ENCODE results near the gene MAGI1. TPM values are rescaled to one million over a fixed set of nuclear protein-coding genes. Genes with fewer than 3 reads are reported as not detected.

MAGI1 gene
- total RNA-seq, 5 donors from 2014 or later (not counting 1 experiment from before 2014, with no cell fraction given) = 0.23 to 0.63 (median 0.29) TPM

DNA sequence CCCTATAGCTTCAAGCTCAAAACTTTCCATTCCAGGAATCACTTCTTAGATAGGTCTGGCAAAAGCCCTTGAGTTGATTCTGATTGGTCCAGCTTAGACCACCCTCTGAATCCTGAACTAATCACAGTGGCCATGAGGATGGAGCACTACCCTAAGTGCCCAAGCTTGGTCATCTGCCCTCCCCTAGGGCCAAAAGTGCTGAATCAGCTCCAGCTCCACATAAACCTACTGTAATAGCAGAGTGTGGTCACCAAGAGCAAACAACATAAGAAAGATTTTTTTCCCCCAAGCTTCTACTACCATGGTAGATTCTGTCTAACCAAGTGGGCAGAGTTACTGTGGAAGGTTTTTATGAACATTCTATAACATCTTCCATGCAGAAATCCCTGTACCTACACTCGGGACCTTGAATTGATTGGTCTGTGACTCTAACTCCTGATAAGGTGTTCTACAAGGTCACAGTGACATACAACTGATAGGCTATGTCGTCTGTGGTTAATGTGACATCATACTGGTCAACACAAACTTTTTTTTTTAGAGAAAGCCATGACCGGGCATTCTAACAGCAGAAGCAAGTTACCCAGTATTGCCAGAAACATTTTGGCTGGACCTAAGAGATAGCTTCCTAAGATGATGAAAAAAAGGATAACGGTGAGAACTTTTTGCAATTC lies 320.9 kb downstream of the MAGI1 start:
- CTCF ChIA-PET = interaction anchor here in 1 of 2 donors (0.5 kb wide), 1 partner anchor 14 kb away, joined by 3 read pairs; no protein-coding TSS in a partner anchor
- H3K27ac Mint-ChIP-seq = no peak overlapping the region

DNA sequence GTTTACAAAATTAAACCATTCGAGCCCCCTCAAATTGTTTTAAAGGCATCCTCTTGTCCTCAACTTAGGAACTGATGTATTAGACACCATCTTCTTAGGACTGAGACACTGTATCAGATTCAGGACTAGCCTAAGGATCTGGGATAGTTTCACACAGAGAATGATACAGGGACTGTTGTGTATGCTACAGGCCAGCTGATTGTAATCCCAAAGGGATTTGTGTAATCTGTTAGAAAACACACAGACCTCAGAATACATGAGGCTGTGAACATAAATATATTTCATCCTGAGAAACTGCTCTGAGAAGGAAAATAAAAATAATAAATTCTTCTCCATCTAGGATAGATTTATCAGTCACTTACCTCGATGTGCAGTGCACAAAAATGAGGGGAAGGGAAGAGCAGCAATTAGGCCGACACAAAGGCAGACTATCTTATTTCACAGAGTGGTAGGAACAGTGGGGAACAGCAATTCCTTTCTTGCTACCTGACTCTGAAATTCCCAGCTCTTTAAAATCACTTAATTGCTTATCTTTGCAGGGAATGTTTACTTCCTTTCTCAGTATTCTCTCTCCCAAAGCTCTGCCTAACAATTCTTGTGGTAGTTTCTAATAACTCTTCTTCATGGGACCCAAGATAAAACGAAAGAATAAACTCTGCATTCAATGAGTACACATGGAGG lies 322.5 kb downstream of the MAGI1 start:
- Histone ChIP-seq H3K27me3 (replicated peaks in 1 of 2; ENCODE audit: control insufficient read depth in 2 of 2, extremely low read depth in 1 of 2, insufficient read depth in 2 of 2, low read length in 1 of 2) (no peaks in the 10 kb centered on the region), H3K4me1 (ENCODE audit: control insufficient read depth in 1 of 2, extremely low read depth in 1 of 2, insufficient read depth in 2 of 2, low read length in 2 of 2) (no peaks in the 10 kb centered on the region), H3K4me3 (ENCODE audit: control insufficient read depth in 1 of 2, extremely low read depth in 1 of 2, low read length in 1 of 2) (no peak overlapping the region), H3K27ac (ENCODE audit: low read length) (no peak overlapping the region), H3K9me3 (no peaks in the 10 kb centered on the region), H3K36me3 (ENCODE audit: control insufficient read depth in 2 of 2, extremely low read depth in 1 of 2, insufficient read depth in 1 of 2, low read length in 1 of 2) (no peaks in the 10 kb centered on the region)
- Mint-ChIP-seq H3K27me3 (peaks cover 0 to 4% of the 10 kb centered on the region in 2 donors), H3K4me3 (no peak overlapping the region), H3K9me3 (no peaks in the 10 kb centered on the region), H3K27ac (no peak overlapping the region), H3K4me1 (no peaks in the 10 kb centered on the region), H3K36me3 (no peaks in the 10 kb centered on the region)
- no CpG with 5 or more reads among the region's 4 CpGs for WGBS (ENCODE audit: insufficient coverage)
- ChIA-PET POLR2A (no interaction called here), CTCF (no interaction called here)
- no peak for DNase-seq
- ATAC-seq (replicated peaks in 1 of 4) = no peak

More for the DNA sequence above, 320.9 kb downstream of the MAGI1 start:
- Histone ChIP-seq H3K9me3 (no peaks in the 10 kb centered on the region), H3K36me3 (ENCODE audit: control insufficient read depth in 2 of 2, extremely low read depth in 1 of 2, insufficient read depth in 1 of 2, low read length in 1 of 2) (no peaks in the 10 kb centered on the region), H3K4me1 (ENCODE audit: control insufficient read depth in 1 of 2, extremely low read depth in 1 of 2, insufficient read depth in 2 of 2, low read length in 2 of 2) (no peaks in the 10 kb centered on the region), H3K27ac (ENCODE audit: low read length) (no peak overlapping the region), H3K4me3 (ENCODE audit: control insufficient read depth in 1 of 2, extremely low read depth in 1 of 2, low read length in 1 of 2) (no peak overlapping the region), H3K27me3 (replicated peaks in 1 of 2; ENCODE audit: control insufficient read depth in 2 of 2, extremely low read depth in 1 of 2, insufficient read depth in 2 of 2, low read length in 1 of 2) (no peaks in the 10 kb centered on the region)
- H3K36me3 Mint-ChIP-seq = no peaks in the 10 kb centered on the region
- POLR2A ChIA-PET = no interaction called here
- H3K9me3 Mint-ChIP-seq = no peaks in the 10 kb centered on the region
- WGBS (ENCODE audit: insufficient coverage) = 78% methylated on average over 4 of the region's 4 CpGs
- ATAC-seq (replicated peaks in 1 of 4) = no peak
- no peaks in the 10 kb centered on the region for H3K4me1 Mint-ChIP-seq
- peaks cover 0 to 5% of the 10 kb centered on the region in 2 donors for H3K27me3 Mint-ChIP-seq
- DNase-seq = no peak
- H3K4me3 Mint-ChIP-seq = no peak overlapping the region

DNA sequence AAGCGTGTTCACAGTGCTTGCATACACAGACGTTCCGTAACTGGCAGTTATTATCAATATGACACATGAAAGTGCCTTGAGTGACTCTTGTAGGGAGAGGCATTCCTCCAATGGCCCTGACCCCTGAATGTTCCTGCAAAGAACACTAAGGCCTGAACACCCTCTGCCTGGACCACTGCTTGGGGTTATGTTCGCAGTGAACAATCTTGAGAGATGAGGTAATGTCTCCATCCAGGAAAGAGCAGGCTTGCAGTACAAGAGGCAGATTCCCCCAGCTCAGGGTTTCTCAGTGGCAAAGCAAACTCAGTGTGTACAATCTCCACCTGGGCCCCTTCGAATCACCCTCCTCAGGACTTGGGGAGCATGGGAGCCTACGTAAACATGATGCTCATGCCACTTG lies 324.6 kb downstream of the MAGI1 start:
- no peaks in the 10 kb centered on the region for H3K36me3 ChIP-seq (ENCODE audit: control insufficient read depth in 2 of 2, extremely low read depth in 1 of 2, insufficient read depth in 1 of 2, low read length in 1 of 2)
- Mint-ChIP-seq H3K27me3 (peaks cover 0 to 4% of the 10 kb centered on the region in 2 donors), H3K4me1 (no peaks in the 10 kb centered on the region), H3K36me3 (no peaks in the 10 kb centered on the region), H3K4me3 (no peak overlapping the region), H3K9me3 (no peaks in the 10 kb centered on the region), H3K27ac (no peak overlapping the region)
- H3K4me1 ChIP-seq (ENCODE audit: control insufficient read depth in 1 of 2, extremely low read depth in 1 of 2, insufficient read depth in 2 of 2, low read length in 2 of 2) = no peaks in the 10 kb centered on the region
- no peak overlapping the region for H3K27ac ChIP-seq (ENCODE audit: low read length)
- ATAC-seq (replicated peaks in 1 of 4) (no peak), DNase-seq (no peak)
- 90% methylated on average over 5 of the region's 6 CpGs for WGBS (ENCODE audit: insufficient coverage)
- CTCF ChIA-PET = no interaction called here
- no peaks in the 10 kb centered on the region for H3K27me3 ChIP-seq (replicated peaks in 1 of 2; ENCODE audit: control insufficient read depth in 2 of 2, extremely low read depth in 1 of 2, insufficient read depth in 2 of 2, low read length in 1 of 2)
- no peaks in the 10 kb centered on the region for H3K9me3 ChIP-seq
- H3K4me3 ChIP-seq (ENCODE audit: control insufficient read depth in 1 of 2, extremely low read depth in 1 of 2, low read length in 1 of 2) = no peak overlapping the region
- POLR2A ChIA-PET = no interaction called here

DNA sequence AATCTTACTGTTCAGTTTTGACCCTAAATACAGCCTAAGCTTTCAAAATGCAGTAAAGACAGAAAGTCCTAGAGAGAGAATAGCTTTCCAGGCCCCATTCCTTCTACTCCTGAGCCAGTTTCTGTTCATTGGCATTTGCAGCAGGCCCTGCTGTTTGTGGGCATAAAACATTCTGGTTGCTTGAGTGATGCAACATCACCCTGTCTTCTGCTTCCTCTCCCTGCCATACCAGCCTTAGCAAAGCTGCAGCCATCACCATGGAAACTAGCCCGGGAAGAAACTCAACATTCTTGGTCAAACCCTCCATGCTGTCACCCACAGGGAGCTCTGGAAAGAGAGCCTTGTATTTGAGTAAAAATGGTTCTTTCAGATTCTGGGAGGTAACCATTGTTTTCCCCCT lies 325.7 kb downstream of the MAGI1 start:
- Histone ChIP-seq H3K4me3 (ENCODE audit: control insufficient read depth in 1 of 2, extremely low read depth in 1 of 2, low read length in 1 of 2) (no peak overlapping the region), H3K27ac (ENCODE audit: low read length) (no peak overlapping the region), H3K9me3 (no peaks in the 10 kb centered on the region), H3K27me3 (replicated peaks in 1 of 2; ENCODE audit: control insufficient read depth in 2 of 2, extremely low read depth in 1 of 2, insufficient read depth in 2 of 2, low read length in 1 of 2) (no peaks in the 10 kb centered on the region), H3K4me1 (ENCODE audit: control insufficient read depth in 1 of 2, extremely low read depth in 1 of 2, insufficient read depth in 2 of 2, low read length in 2 of 2) (no peaks in the 10 kb centered on the region), H3K36me3 (ENCODE audit: control insufficient read depth in 2 of 2, extremely low read depth in 1 of 2, insufficient read depth in 1 of 2, low read length in 1 of 2) (no peaks in the 10 kb centered on the region)
- H3K27ac Mint-ChIP-seq = no peak overlapping the region
- no peaks in the 10 kb centered on the region for H3K36me3 Mint-ChIP-seq
- no peak for ATAC-seq (replicated peaks in 1 of 4)
- POLR2A ChIA-PET = no interaction called here
- no peak overlapping the region for H3K4me3 Mint-ChIP-seq
- CTCF ChIA-PET = no interaction called here
- no peaks in the 10 kb centered on the region for H3K9me3 Mint-ChIP-seq
- WGBS (ENCODE audit: insufficient coverage) = no CpG with 5 or more reads among the region's 1 CpG
- H3K4me1 Mint-ChIP-seq = no peaks in the 10 kb centered on the region
- H3K27me3 Mint-ChIP-seq = peaks cover 0 to 4% of the 10 kb centered on the region in 2 donors
- no peak for DNase-seq

DNA sequence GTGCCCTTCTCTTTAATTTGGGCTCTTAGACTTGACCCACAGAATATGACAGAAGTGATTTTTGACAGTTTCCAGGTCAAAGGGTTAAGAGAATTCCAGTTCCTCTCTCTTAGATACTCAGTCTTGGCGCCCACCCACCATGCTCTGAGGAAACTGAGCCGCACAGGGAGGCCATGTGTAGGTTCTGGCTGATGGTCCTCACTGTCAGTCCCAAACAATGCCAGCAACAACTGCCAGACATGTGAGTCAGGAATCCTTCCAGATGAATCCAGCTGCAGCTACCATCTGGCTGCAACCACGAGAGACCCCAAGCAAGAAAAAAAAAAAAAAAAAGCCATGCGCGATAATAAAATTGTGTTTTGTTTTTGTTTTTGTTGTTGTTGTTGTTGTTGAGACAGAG lies 326.6 kb downstream of the MAGI1 start:
- POLR2A ChIA-PET = no interaction called here
- ATAC-seq (replicated peaks in 1 of 4) = no peak
- no peak overlapping the region for H3K4me3 Mint-ChIP-seq
- no peaks in the 10 kb centered on the region for H3K36me3 ChIP-seq (ENCODE audit: control insufficient read depth in 2 of 2, extremely low read depth in 1 of 2, insufficient read depth in 1 of 2, low read length in 1 of 2)
- DNase-seq = no peak
- no peak overlapping the region for H3K4me3 ChIP-seq (ENCODE audit: control insufficient read depth in 1 of 2, extremely low read depth in 1 of 2, low read length in 1 of 2)
- no peak overlapping the region for H3K27ac Mint-ChIP-seq
- no CpG with 5 or more reads among the region's 5 CpGs for whole genome bisulfite sequencing (ENCODE audit: insufficient coverage)
- H3K27ac ChIP-seq (ENCODE audit: low read length) = no peak overlapping the region
- H3K9me3 Mint-ChIP-seq = no peaks in the 10 kb centered on the region
- no peaks in the 10 kb centered on the region for H3K36me3 Mint-ChIP-seq
- no peaks in the 10 kb centered on the region for H3K4me1 Mint-ChIP-seq
- no peaks in the 10 kb centered on the region for H3K27me3 ChIP-seq (replicated peaks in 1 of 2; ENCODE audit: control insufficient read depth in 2 of 2, extremely low read depth in 1 of 2, insufficient read depth in 2 of 2, low read length in 1 of 2)
- H3K4me1 ChIP-seq (ENCODE audit: control insufficient read depth in 1 of 2, extremely low read depth in 1 of 2, insufficient read depth in 2 of 2, low read length in 2 of 2) = no peaks in the 10 kb centered on the region
- peaks cover 0 to 4% of the 10 kb centered on the region in 2 donors for H3K27me3 Mint-ChIP-seq
- no peaks in the 10 kb centered on the region for H3K9me3 ChIP-seq
- CTCF ChIA-PET = no interaction called here

DNA sequence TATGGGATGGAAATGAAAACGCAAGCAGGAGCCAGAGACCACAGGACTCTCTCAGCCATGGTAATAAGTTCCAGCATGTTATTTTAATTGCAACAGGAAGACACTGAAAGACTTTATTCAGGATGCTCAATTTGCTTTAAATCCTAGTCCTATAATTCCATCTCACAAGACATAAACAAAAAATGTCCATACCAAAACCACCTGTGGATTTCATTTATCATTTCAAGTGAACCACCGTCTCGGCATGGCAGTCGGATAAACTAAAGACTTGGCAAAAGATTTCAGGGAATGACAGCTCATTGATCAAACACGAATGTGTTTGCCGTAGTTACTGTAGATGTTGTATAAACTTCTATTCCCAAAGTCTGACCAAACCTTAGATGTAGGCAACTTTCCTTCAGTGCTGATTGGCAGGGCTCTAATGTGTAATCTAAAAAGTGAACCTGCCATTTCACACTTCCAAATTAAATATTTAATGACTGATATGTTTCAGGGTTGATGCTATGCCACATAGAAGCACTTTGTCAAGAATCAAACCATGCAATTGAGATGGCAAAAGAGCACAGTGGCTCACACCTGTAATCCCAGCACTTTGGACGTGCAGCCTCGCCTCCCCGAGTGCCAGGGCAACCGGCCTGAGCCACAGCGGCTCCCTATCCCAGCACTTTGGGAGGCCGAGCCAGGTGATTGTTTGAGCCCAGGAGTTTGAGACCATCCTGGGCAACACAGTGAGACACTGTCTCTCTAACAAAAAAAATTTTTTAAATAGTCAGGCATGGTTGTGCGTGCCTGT lies 331.7 kb downstream of the MAGI1 start:
- Histone ChIP-seq H3K4me1 (ENCODE audit: control insufficient read depth in 1 of 2, extremely low read depth in 1 of 2, insufficient read depth in 2 of 2, low read length in 2 of 2) (no peaks in the 10 kb centered on the region), H3K9me3 (no peaks in the 10 kb centered on the region), H3K36me3 (ENCODE audit: control insufficient read depth in 2 of 2, extremely low read depth in 1 of 2, insufficient read depth in 1 of 2, low read length in 1 of 2) (no peaks in the 10 kb centered on the region), H3K4me3 (ENCODE audit: control insufficient read depth in 1 of 2, extremely low read depth in 1 of 2, low read length in 1 of 2) (no peak overlapping the region), H3K27ac (ENCODE audit: low read length) (no peak overlapping the region), H3K27me3 (replicated peaks in 1 of 2; ENCODE audit: control insufficient read depth in 2 of 2, extremely low read depth in 1 of 2, insufficient read depth in 2 of 2, low read length in 1 of 2) (no peaks in the 10 kb centered on the region)
- CTCF ChIA-PET = no interaction called here
- H3K9me3 Mint-ChIP-seq = peaks cover 0 to 6% (median 0%) of the 10 kb centered on the region in 3 donors
- POLR2A ChIA-PET = no interaction called here
- H3K27ac Mint-ChIP-seq = no peak overlapping the region
- H3K4me1 Mint-ChIP-seq = no peaks in the 10 kb centered on the region
- DNase-seq = no peak
- ATAC-seq (replicated peaks in 1 of 4) = no peak
- H3K27me3 Mint-ChIP-seq = peaks cover 0 to 3% of the 10 kb centered on the region in 2 donors
- no peaks in the 10 kb centered on the region for H3K36me3 Mint-ChIP-seq
- 80% methylated on average over 5 of the region's 13 CpGs for WGBS (ENCODE audit: insufficient coverage)
- H3K4me3 Mint-ChIP-seq = no peak overlapping the region
